Osteocyte (in vitro differentiated cells): ENCODE data around the gene TLR6. TPM values are rescaled to one million over a fixed set of nuclear protein-coding genes. Genes with fewer than 3 reads are reported as not detected.

Source experiments
- DNase-seq: peaks from one replicate; pipeline ENCODE4 v3.0.0; 2021; ENCODE audit warnings: mixed read lengths; ENCODE audit not compliant: unreplicated experiment; ENCODE audit errors: extremely low spot score
- H3K27ac Mint-ChIP-seq: one replicate; pipeline ENCODE4 v1.8.0; 2021; ENCODE audit warnings: mild to moderate bottlenecking, mixed read lengths; ENCODE audit not compliant: unreplicated experiment
- H3K27me3 Mint-ChIP-seq: one replicate; pipeline ENCODE4 v1.8.0; 2021; ENCODE audit warnings: mixed read lengths; ENCODE audit not compliant: unreplicated experiment
- H3K36me3 Mint-ChIP-seq: one replicate; pipeline ENCODE4 v1.8.0; 2021; ENCODE audit warnings: mixed read lengths; ENCODE audit not compliant: unreplicated experiment
- H3K4me1 Mint-ChIP-seq: one replicate; pipeline ENCODE4 v1.8.0; 2021; ENCODE audit warnings: mixed read lengths; ENCODE audit not compliant: unreplicated experiment
- H3K4me3 Mint-ChIP-seq: one replicate; pipeline ENCODE4 v1.8.0; 2021; ENCODE audit warnings: mild to moderate bottlenecking, moderate library complexity, mixed read lengths; ENCODE audit not compliant: unreplicated experiment
- H3K9me3 Mint-ChIP-seq: one replicate; pipeline ENCODE4 v1.8.0; 2021; ENCODE audit warnings: mixed read lengths; ENCODE audit not compliant: unreplicated experiment
- total RNA-seq: library from RNA; stranded (reverse); gene quantifications from 2 replicates; pipeline ENCODE4 v1.2.1, GENCODE V29; 2021
- TF ChIP-seq, protein P1 (sequence below): fragments of 200-600 bp; sonication (generic); IDR thresholded peaks from 2 replicates; pipeline ENCODE4 v1.5.0; 2021; ENCODE audit warnings: antibody characterized with exemption, mild to moderate bottlenecking, moderate library complexity

The TLR6 gene
- total RNA-seq, 1 donor from 2014 or later, result 2.5 TPM

GRCh38 chr4:38822748-38823303, 33.8 kb downstream of the TLR6 start:
- peaks cover 2% of the 10 kb centered on the region for H3K36me3 Mint-ChIP-seq
- H3K4me3 Mint-ChIP-seq, result no peak overlapping the region
- TF ChIP-seq, protein P1, sequence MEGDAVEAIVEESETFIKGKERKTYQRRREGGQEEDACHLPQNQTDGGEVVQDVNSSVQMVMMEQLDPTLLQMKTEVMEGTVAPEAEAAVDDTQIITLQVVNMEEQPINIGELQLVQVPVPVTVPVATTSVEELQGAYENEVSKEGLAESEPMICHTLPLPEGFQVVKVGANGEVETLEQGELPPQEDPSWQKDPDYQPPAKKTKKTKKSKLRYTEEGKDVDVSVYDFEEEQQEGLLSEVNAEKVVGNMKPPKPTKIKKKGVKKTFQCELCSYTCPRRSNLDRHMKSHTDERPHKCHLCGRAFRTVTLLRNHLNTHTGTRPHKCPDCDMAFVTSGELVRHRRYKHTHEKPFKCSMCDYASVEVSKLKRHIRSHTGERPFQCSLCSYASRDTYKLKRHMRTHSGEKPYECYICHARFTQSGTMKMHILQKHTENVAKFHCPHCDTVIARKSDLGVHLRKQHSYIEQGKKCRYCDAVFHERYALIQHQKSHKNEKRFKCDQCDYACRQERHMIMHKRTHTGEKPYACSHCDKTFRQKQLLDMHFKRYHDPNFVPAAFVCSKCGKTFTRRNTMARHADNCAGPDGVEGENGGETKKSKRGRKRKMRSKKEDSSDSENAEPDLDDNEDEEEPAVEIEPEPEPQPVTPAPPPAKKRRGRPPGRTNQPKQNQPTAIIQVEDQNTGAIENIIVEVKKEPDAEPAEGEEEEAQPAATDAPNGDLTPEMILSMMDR, result no peak

GRCh38 chr4:38821739-38822138, 34.9 kb downstream of the TLR6 start:
- Mint-ChIP-seq H3K4me3 (no peak overlapping the region), H3K27ac (no peak overlapping the region), H3K27me3 (no peaks in the 10 kb centered on the region), H3K4me1 (peaks cover 32% of the 10 kb centered on the region), H3K9me3 (peaks cover 9% of the 10 kb centered on the region), H3K36me3 (peaks cover 2% of the 10 kb centered on the region)
- TF ChIP-seq, protein P1, result no peak
- DNase-seq, result no peak

More at GRCh38 chr4:38822748-38823303, 33.8 kb downstream of the TLR6 start:
- H3K27ac Mint-ChIP-seq, result no peak overlapping the region
- no peaks in the 10 kb centered on the region for H3K27me3 Mint-ChIP-seq
- no peak for DNase-seq
- peaks cover 28% of the 10 kb centered on the region for H3K4me1 Mint-ChIP-seq
- peaks cover 9% of the 10 kb centered on the region for H3K9me3 Mint-ChIP-seq

GRCh38 chr4:38820329-38821061, 36.1 kb downstream of the TLR6 start:
- H3K36me3 Mint-ChIP-seq, result peaks cover 2% of the 10 kb centered on the region
- TF ChIP-seq, protein P1, result no peak
- H3K4me1 Mint-ChIP-seq, result peaks cover 38% of the 10 kb centered on the region
- no peaks in the 10 kb centered on the region for H3K27me3 Mint-ChIP-seq
- H3K27ac Mint-ChIP-seq, result peak overlapping the region; percentile 76
- H3K4me3 Mint-ChIP-seq, result no peak overlapping the region
- no peak for DNase-seq
- H3K9me3 Mint-ChIP-seq, result peaks cover 3% of the 10 kb centered on the region

DNA sequence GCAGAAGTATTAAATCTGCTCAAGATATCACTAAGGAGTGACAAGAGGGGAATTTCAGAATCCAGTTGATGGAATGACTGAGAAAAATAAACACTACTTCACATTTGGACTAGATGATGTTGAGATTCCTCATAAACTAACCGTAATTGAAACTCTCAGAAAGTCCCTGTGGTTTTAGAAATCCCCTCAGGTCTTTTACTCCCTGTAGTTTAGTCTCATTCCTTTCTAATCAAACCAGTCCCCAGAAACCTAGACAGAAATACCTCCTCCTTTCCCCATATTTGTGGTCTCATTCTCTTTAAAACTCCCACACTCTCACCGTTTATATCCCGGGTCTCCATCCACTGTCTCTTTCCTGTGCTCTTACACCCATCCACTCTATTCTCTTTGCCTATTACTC, 37.0 kb downstream of the TLR6 start:
- no peak for DNase-seq
- Mint-ChIP-seq H3K36me3 (peaks cover 2% of the 10 kb centered on the region), H3K4me1 (peaks cover 38% of the 10 kb centered on the region), H3K4me3 (peak overlapping the region; percentile 10), H3K9me3 (peaks cover 3% of the 10 kb centered on the region), H3K27ac (peak overlapping the region; percentile 76), H3K27me3 (no peaks in the 10 kb centered on the region)
- TF ChIP-seq, protein P1, result no peak

DNA sequence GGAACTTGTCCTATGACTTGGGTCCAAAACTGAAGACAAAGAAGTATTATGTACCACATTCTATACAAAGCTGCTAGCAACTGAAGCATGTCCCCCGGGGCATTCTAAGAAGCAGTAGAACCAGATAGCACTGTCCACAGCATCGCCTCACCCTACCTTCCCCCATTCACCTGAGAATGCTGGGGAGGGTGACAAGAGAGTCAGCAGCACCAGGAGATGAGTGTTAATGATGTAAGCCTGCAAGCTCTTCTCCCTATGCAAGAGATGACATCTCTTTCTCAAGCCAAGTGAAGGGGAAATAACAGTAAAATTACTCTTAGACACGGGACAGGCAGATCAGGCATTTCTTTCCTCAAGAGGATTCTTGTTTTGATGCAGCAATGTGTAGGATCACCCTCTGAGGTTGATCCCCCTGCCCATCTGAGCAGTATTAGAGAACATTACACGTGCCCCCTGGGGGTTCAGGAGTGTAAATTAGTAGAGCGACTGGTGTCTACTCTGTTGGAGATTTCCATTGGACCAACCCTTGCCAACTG, 38.1 kb downstream of the TLR6 start:
- H3K4me1 Mint-ChIP-seq, result peaks cover 38% of the 10 kb centered on the region
- H3K4me3 Mint-ChIP-seq, result no peak overlapping the region
- TF ChIP-seq, protein P1, result no peak
- H3K9me3 Mint-ChIP-seq, result peaks cover 3% of the 10 kb centered on the region
- no peaks in the 10 kb centered on the region for H3K27me3 Mint-ChIP-seq
- H3K27ac Mint-ChIP-seq, result no peak overlapping the region
- no peak for DNase-seq
- peaks cover 2% of the 10 kb centered on the region for H3K36me3 Mint-ChIP-seq
